Lower leg skin (tissue), 4 donors: ENCODE measurements around the gene VPS51. TPM values are rescaled to one million over a fixed set of nuclear protein-coding genes. Genes with fewer than 3 reads are reported as not detected.

Experiments used
- DNase-seq, 2 donors: peaks; one replicate each; pipeline ENCODE4 v3.0.0-alpha.2; 2019; ENCODE audit warnings: low spot score in 2 of 2
- H3K4me3 ChIP-seq: fragments of 200-600 bp; sonication (generic); 2 replicates; pipeline ENCODE4 v1.5.1; 2017; ENCODE audit warnings: mild to moderate bottlenecking, low read depth; ENCODE audit not compliant: poor library complexity, severe bottlenecking
- CTCF ChIP-seq, 3 donors: fragments of 450-650 bp; IDR thresholded peaks; one replicate each; pipeline ENCODE4 v1.5.1; 2016; ENCODE audit warnings: antibody characterized with exemption in 3 of 3, mild to moderate bottlenecking in 3 of 3, moderate library complexity in 2 of 3
- POLR2A ChIP-seq, 2 donors: fragments of 450-650 bp; IDR thresholded peaks; one replicate each; pipeline ENCODE4 v1.6.1; 2016 to 2017; ENCODE audit warnings: antibody characterized with exemption in 2 of 2, mild to moderate bottlenecking in 1 of 2, moderate library complexity in 1 of 2
- WGBS, 2 donors: methylation state at CpG; one replicate each; pipeline ENCODE4 v1.1.5; 2018; 5-methylcytosine and 5-hydroxymethylcytosine counted together
- intact Hi-C: fragments of 100-400 bp; cut with DNase I; formaldehyde crosslinking; loops from one replicate; pipeline ENCODE4 v1.15.0; 2023; ENCODE audit warnings: low total_unique reads
- total RNA-seq, 4 donors: library from RNA; depleted of rRNA; stranded (reverse); fragments of >200 nt; gene quantifications; one replicate each; pipeline ENCODE4 v1.1.0, GENCODE V29; 2016

The VPS51 gene
- total RNA-seq, 4 donors from 2014 or later, result 373 to 932 (median 648) TPM

GRCh38 chr11:65120831-65121230 is 24.8 kb downstream of the VPS51 start:
- intact Hi-C loops, result no loop called here
- no peak overlapping the region for H3K4me3 ChIP-seq

GRCh38 chr11:65121447-65121864 is 25.4 kb downstream of the VPS51 start:
- 1 to 2% methylated on average over 22 of the region's 22 CpGs for WGBS, 2 donors
- H3K4me3 ChIP-seq, result peak overlapping the region; percentile 80
- no peak for DNase-seq
- no peak for TF ChIP-seq CTCF (IDR thresholded peaks at IDR 0.05)
- no peak for TF ChIP-seq POLR2A (IDR thresholded peaks at IDR 0.05)
- intact Hi-C loops, result no loop called here

More at GRCh38 chr11:65120831-65121230, 24.8 kb downstream of the VPS51 start:
- TF ChIP-seq POLR2A (IDR thresholded peaks at IDR 0.05) (no peak), CTCF (IDR thresholded peaks at IDR 0.05) (no peak)
- 76 to 83% methylated on average over 3 of the region's 3 CpGs for WGBS, 2 donors
- DNase-seq, result no peak

GRCh38 chr11:65121865-65122696 is 26.1 kb downstream of the VPS51 start, which contains the start of the genes FAU and MRPL49:
FAU (minus strand) TSS chr11:65122134; CDS start chr11:65121813, 321 bp downstream.
MRPL49 (plus strand) TSS chr11:65122321; CDS start chr11:65122347, 26 bp downstream.
- intact Hi-C loops, result no loop called here
- H3K4me3 ChIP-seq, result peak within 1 kb of the TSS; percentile 80
- DNase-seq, result peak; percentile 97 to 100
- WGBS, 2 donors, result 0% methylated on average over 48 to 64 of the region's 64 CpGs
- TF ChIP-seq CTCF (IDR thresholded peaks at IDR 0.05), result no peak
- TF ChIP-seq POLR2A (IDR thresholded peaks at IDR 0.05), result no peak

GRCh38 chr11:65124480-65125196 is 28.6 kb downstream of the VPS51 start:
- 90% methylated on average over 5 of the region's 5 CpGs for WGBS, 2 donors
- TF ChIP-seq CTCF (IDR thresholded peaks at IDR 0.05) (no peak), POLR2A (IDR thresholded peaks at IDR 0.05) (no peak)
- intact Hi-C loops, result no loop called here
- H3K4me3 ChIP-seq, result no peak overlapping the region
- no peak for DNase-seq

- no peak for TF ChIP-seq CTCF (IDR thresholded peaks at IDR 0.05)
- TF ChIP-seq POLR2A (IDR thresholded peaks at IDR 0.05), result no peak
- WGBS, 2 donors, result 86 to 90% methylated on average over 12 of the region's 12 CpGs
- intact Hi-C loops, result no loop called here
- no peak overlapping the region for H3K4me3 ChIP-seq
- DNase-seq, result no peak
Observed at GRCh38 chr11:65125197-65126056, 29.4 kb downstream of the VPS51 start.
